Mesothelial cell of epicardium (in vitro differentiated cells): Measurements from ENCODE around the gene HLX. TPM values are rescaled to one million over a fixed set of nuclear protein-coding genes. Genes with fewer than 3 reads are reported as not detected.

Source experiments
- DNase-seq, 2 experiments: peaks; one replicate each; pipeline ENCODE4 v3.0.0; 2021; ENCODE audit warnings: low spot score in 2 of 2; ENCODE audit not compliant: unreplicated experiment in 2 of 2
- H3K27ac Mint-ChIP-seq: 2 replicates; pipeline ENCODE4 v1.8.0; 2021; ENCODE audit warnings: mixed read lengths
- H3K27me3 Mint-ChIP-seq: 2 replicates; pipeline ENCODE4 v1.8.0; 2021; ENCODE audit warnings: low read depth, mixed read lengths
- H3K36me3 Mint-ChIP-seq: 2 replicates; pipeline ENCODE4 v1.8.0; 2021; ENCODE audit warnings: mixed read lengths
- H3K4me1 Mint-ChIP-seq: 2 replicates; pipeline ENCODE4 v1.8.0; 2021; ENCODE audit warnings: mixed read lengths
- H3K4me3 Mint-ChIP-seq: 2 replicates; pipeline ENCODE4 v1.8.0; 2021; ENCODE audit warnings: mild to moderate bottlenecking, moderate library complexity, mixed read lengths
- H3K9me3 Mint-ChIP-seq: 2 replicates; pipeline ENCODE4 v1.8.0; 2021; ENCODE audit warnings: mixed read lengths
- total RNA-seq: library from RNA; stranded (reverse); gene quantifications from 3 replicates; pipeline ENCODE4 v1.2.1, GENCODE V29; 2021
- TF ChIP-seq, protein P1 (sequence below): fragments of 200-600 bp; sonication (generic); IDR thresholded peaks from one replicate; pipeline ENCODE4 v1.5.0; 2021; ENCODE audit warnings: antibody characterized with exemption; ENCODE audit not compliant: unreplicated experiment

HLX gene
- total RNA-seq, 1 donor from 2014 or later, result 1.3 TPM

DNA sequence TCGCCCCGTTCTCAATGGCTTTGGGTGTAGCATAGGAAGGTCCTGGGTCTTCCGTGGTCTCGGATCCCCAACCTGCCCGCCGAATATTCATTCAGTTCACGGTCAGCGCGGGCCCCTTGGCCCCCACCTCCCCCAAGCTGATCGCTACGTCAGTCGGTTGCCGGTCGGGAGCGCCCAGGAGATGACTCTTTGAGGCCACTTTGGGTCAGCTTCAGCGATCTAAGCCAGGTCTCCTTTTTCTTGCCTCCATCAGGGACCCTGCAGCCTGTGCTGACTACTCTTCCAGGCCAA lies 12.8 kb downstream of the HLX start:
- H3K4me1 Mint-ChIP-seq, result peaks cover 22% of the 10 kb centered on the region
- H3K27ac Mint-ChIP-seq, result no peak overlapping the region
- H3K27me3 Mint-ChIP-seq, result peaks cover 100% of the 10 kb centered on the region
- H3K36me3 Mint-ChIP-seq, result no peaks in the 10 kb centered on the region
- H3K9me3 Mint-ChIP-seq, result no peaks in the 10 kb centered on the region
- TF ChIP-seq, protein P1, sequence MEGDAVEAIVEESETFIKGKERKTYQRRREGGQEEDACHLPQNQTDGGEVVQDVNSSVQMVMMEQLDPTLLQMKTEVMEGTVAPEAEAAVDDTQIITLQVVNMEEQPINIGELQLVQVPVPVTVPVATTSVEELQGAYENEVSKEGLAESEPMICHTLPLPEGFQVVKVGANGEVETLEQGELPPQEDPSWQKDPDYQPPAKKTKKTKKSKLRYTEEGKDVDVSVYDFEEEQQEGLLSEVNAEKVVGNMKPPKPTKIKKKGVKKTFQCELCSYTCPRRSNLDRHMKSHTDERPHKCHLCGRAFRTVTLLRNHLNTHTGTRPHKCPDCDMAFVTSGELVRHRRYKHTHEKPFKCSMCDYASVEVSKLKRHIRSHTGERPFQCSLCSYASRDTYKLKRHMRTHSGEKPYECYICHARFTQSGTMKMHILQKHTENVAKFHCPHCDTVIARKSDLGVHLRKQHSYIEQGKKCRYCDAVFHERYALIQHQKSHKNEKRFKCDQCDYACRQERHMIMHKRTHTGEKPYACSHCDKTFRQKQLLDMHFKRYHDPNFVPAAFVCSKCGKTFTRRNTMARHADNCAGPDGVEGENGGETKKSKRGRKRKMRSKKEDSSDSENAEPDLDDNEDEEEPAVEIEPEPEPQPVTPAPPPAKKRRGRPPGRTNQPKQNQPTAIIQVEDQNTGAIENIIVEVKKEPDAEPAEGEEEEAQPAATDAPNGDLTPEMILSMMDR, result no peak
- no peak for DNase-seq
- H3K4me3 Mint-ChIP-seq, result no peak overlapping the region

- Mint-ChIP-seq H3K36me3 (no peaks in the 10 kb centered on the region), H3K27me3 (peaks cover 99% of the 10 kb centered on the region), H3K27ac (no peak overlapping the region), H3K4me1 (peaks cover 15% of the 10 kb centered on the region), H3K4me3 (no peak overlapping the region), H3K9me3 (no peaks in the 10 kb centered on the region)
- no peak for DNase-seq
- TF ChIP-seq, protein P1, result no peak
Observed at GRCh38 chr1:220892997-220893700, 13.9 kb downstream of the HLX start.

- no peaks in the 10 kb centered on the region for H3K36me3 Mint-ChIP-seq
- peaks cover 99% of the 10 kb centered on the region for H3K27me3 Mint-ChIP-seq
- peak overlapping the region; percentile 53 for H3K4me3 Mint-ChIP-seq
- H3K27ac Mint-ChIP-seq, result no peak overlapping the region
- peaks cover 15% of the 10 kb centered on the region for H3K4me1 Mint-ChIP-seq
- TF ChIP-seq, protein P1, result no peak
- DNase-seq, result no peak
- no peaks in the 10 kb centered on the region for H3K9me3 Mint-ChIP-seq
Observed at GRCh38 chr1:220893701-220894024, 14.4 kb downstream of the HLX start.

GRCh38 chr1:220894025-220894923 lies 15.0 kb downstream of the HLX start:
- Mint-ChIP-seq H3K36me3 (no peaks in the 10 kb centered on the region), H3K9me3 (no peaks in the 10 kb centered on the region), H3K4me1 (peaks cover 15% of the 10 kb centered on the region), H3K27ac (no peak overlapping the region), H3K27me3 (peaks cover 99% of the 10 kb centered on the region), H3K4me3 (peak overlapping the region; percentile 53)
- TF ChIP-seq, protein P1, result no peak
- DNase-seq, result no peak

GRCh38 chr1:220894924-220895256 lies 15.6 kb downstream of the HLX start:
- TF ChIP-seq, protein P1, result no peak
- Mint-ChIP-seq H3K27ac (no peak overlapping the region), H3K4me3 (peak overlapping the region; percentile 53), H3K4me1 (peaks cover 15% of the 10 kb centered on the region), H3K9me3 (no peaks in the 10 kb centered on the region), H3K27me3 (peaks cover 99% of the 10 kb centered on the region), H3K36me3 (no peaks in the 10 kb centered on the region)
- no peak for DNase-seq
